ENCODE measurements around the gene SYNE2. TPM values are rescaled to one million over a fixed set of nuclear protein-coding genes. Genes with fewer than 3 reads are reported as not detected.
"Not testable (repeated sequence)": the region's sequence is repeated elsewhere in the genome, so short reads cannot be mapped to it uniquely, and the experiment has no call there.

Gene SYNE2
- total RNA-seq: 100 to 1,000 TPM; 314 to 379 (median 342) TPM

DNA sequence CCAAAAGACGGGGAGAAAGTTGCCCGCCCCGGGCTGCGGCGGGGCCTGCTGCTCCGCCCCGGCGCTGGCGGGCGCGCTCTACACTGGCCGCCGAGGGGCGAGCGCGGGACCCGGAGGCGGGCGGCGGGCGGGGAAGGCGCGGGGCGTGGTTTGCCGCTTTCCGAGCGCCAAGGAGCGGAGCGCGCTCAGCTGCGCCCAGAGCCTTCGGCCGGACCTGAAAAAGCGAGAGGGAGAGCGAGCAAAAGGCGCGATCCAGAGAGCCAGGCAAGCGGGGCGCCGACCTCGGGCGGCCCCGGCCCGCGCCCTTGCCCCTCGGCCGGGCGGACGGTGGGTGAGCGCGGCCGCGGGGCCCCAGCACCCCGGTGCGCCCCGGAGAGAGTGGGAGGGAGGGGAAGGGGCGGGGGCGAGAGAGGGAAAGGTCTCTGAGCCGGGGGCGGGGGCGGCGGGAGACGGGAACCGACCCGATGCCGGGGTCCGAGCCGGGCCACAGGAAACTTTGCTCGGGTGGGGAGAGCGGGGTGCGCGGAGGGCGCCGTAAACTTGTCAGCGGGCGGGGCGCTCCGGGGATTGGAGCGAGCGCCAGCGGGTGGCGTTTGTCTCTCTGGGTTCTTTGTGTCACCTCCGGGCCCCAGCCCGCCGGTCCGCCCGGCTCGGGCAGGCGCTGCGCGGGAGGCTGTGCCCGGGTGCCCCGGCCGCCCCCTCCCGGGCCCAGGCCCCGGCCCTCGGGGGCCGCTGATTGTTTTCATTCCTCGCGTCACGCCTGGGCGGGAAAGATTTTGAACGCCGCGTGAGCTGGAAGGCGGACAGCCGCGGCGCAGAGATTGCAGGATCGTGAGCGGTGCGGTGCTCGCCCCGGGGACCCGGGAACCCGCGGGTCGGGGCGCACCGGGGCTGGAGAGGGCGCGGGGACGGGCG is at the start of gene SYNE2:
Gene SYNE2 (plus strand): TSS at position 188 of the 915 bp plus-strand sequence. CDS start 56,145 bp downstream, outside the sequence.
- H3K27ac ChIP-seq: peak within 1 kb of the TSS; percentile 95 to 99 (median 95)
- peak; percentile 85 for DNase-seq
- no peaks in the 10 kb centered on the region for H3K9me3 ChIP-seq
- H3K36me3 ChIP-seq: no peaks in the 10 kb centered on the region
- peak within 1 kb of the TSS; percentile 61 to 91 (median 75) for H3K4me3 ChIP-seq (replicated peaks in 1 of 3)
- WGBS, 2 donors: 0 to 2% methylated on average over 21 to 47 of the region's 124 CpGs
- peak in 1 of 2 donors; percentile 97 for TF ChIP-seq POLR2A (IDR thresholded peaks at IDR 0.05)
- TF ChIP-seq, protein P1, sequence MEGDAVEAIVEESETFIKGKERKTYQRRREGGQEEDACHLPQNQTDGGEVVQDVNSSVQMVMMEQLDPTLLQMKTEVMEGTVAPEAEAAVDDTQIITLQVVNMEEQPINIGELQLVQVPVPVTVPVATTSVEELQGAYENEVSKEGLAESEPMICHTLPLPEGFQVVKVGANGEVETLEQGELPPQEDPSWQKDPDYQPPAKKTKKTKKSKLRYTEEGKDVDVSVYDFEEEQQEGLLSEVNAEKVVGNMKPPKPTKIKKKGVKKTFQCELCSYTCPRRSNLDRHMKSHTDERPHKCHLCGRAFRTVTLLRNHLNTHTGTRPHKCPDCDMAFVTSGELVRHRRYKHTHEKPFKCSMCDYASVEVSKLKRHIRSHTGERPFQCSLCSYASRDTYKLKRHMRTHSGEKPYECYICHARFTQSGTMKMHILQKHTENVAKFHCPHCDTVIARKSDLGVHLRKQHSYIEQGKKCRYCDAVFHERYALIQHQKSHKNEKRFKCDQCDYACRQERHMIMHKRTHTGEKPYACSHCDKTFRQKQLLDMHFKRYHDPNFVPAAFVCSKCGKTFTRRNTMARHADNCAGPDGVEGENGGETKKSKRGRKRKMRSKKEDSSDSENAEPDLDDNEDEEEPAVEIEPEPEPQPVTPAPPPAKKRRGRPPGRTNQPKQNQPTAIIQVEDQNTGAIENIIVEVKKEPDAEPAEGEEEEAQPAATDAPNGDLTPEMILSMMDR (IDR thresholded peaks at IDR 0.05): peak in 3 of 6 experiments; percentile 43 to 52 (median 48)
- H3K4me1 ChIP-seq: peaks cover 22 to 29% of the 10 kb centered on the region in 2 donors
- intact Hi-C loops (cut with DNase I): loop anchor here (10.0 kb wide), 1 partner anchor 112 kb away; no protein-coding TSS in a partner anchor
- no peaks in the 10 kb centered on the region for H3K27me3 ChIP-seq

GRCh38 chr14:63803221-63803791 is 49.5 kb upstream of the SYNE2 start:
- not testable (repeated sequence) for H3K4me1 ChIP-seq; H3K27me3 ChIP-seq; H3K9me3 ChIP-seq; DNase-seq; H3K36me3 ChIP-seq; H3K27ac ChIP-seq; H3K4me3 ChIP-seq (replicated peaks in 1 of 3)
- intact Hi-C loops (cut with DNase I): loop anchor here (10.0 kb wide), 1 partner anchor 191 kb away; no protein-coding TSS in a partner anchor
- 87 to 97% methylated on average over 10 to 21 of the region's 35 CpGs for WGBS, 2 donors

DNA sequence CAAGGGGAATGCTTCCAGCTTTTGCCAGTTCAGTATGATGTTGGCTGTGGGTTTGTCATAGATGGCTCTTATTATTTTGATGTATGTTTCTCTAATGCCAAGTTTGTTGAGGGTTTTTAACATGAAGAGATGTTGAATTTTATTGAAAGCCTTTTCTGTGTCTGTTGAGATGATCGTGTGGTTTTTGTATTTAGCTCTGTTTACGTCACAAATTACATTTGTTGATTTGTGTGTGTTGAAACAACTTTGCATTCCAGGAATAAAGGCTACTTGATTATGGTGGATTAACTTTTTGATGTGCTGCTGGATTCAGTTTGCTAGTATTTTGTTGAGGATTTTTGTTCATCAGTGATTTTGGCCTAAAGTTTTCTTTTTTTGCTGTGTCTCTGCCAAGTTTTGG is 46.7 kb upstream of the SYNE2 start:
- H3K36me3 ChIP-seq; H3K27ac ChIP-seq; H3K4me3 ChIP-seq (replicated peaks in 1 of 3); H3K27me3 ChIP-seq; DNase-seq; H3K4me1 ChIP-seq; H3K9me3 ChIP-seq: not testable (repeated sequence)
- 90% methylated on average over 2 of the region's 2 CpGs for WGBS, 2 donors
- intact Hi-C loops (cut with DNase I): loop anchor here (10.0 kb wide), 1 partner anchor 189 kb away; no protein-coding TSS in a partner anchor

- H3K4me1 ChIP-seq; H3K36me3 ChIP-seq; intact Hi-C loops (cut with DNase I); H3K27ac ChIP-seq; H3K4me3 ChIP-seq (replicated peaks in 1 of 3); H3K27me3 ChIP-seq; DNase-seq; H3K9me3 ChIP-seq: not testable (repeated sequence)
- 92 to 97% methylated on average over 3 of the region's 3 CpGs for WGBS, 2 donors
Measured at GRCh38 chr14:63811692-63812091, 41.1 kb upstream of the SYNE2 start.

GRCh38 chr14:63833728-63834127 is 19.1 kb upstream of the SYNE2 start:
- Histone ChIP-seq H3K27ac (no peak overlapping the region), H3K4me3 (replicated peaks in 1 of 3) (no peak overlapping the region), H3K9me3 (no peaks in the 10 kb centered on the region), H3K27me3 (no peaks in the 10 kb centered on the region), H3K4me1 (no peaks in the 10 kb centered on the region), H3K36me3 (no peaks in the 10 kb centered on the region)
- DNase-seq: no peak
- TF ChIP-seq, protein P1 (IDR thresholded peaks at IDR 0.05): no peak
- TF ChIP-seq POLR2A (IDR thresholded peaks at IDR 0.05): no peak
- intact Hi-C loops (cut with DNase I): no loop called here
- WGBS, 2 donors: 97 to 100% methylated on average over 1 of the region's 1 CpG

DNA sequence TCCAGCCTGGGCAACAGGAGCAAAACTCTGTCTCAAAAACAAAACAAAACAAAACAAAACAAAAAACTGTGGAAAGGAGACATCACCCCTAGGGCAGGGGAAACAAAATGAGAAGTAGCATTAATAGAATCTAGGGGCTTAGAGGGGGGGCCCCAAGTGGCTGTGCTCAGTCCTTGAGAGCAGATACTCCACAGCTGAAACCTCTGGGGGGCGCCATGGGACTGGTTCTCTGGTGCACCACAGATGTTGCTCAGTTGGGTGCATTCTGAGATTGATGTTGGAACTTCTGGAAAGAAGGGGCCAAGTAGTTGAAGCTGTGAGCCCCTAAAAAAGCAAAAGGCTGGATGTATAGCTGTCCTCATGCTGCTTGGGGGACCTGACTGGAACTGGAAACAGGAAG is 11.8 kb upstream of the SYNE2 start:
- H3K4me3 ChIP-seq (replicated peaks in 1 of 3): no peak overlapping the region
- H3K36me3 ChIP-seq: no peaks in the 10 kb centered on the region
- no peaks in the 10 kb centered on the region for H3K27me3 ChIP-seq
- TF ChIP-seq POLR2A (IDR thresholded peaks at IDR 0.05): no peak
- TF ChIP-seq, protein P1 (IDR thresholded peaks at IDR 0.05): peak in 2 of 6 experiments; percentile 8 to 13
- no peak overlapping the region for H3K27ac ChIP-seq
- intact Hi-C loops (cut with DNase I): no loop called here
- no peaks in the 10 kb centered on the region for H3K9me3 ChIP-seq
- DNase-seq: no peak
- H3K4me1 ChIP-seq: no peaks in the 10 kb centered on the region
- WGBS, 2 donors: 29 to 36% methylated on average over 1 of the region's 1 CpG
